HG03521 (cell line): ENCODE data around the gene GLDN.
"Not testable (repeated sequence)": the region's sequence is repeated elsewhere in the genome, so short reads cannot be mapped to it uniquely, and the experiment has no call there.

Source experiments
- ATAC-seq: cut with Tn5 transposase; IDR thresholded peaks from one replicate; pipeline ENCODE4 v1.9.1; 2021; ENCODE audit warnings: mild to moderate bottlenecking, moderate library complexity; ENCODE audit not compliant: unreplicated experiment

Gene GLDN

DNA sequence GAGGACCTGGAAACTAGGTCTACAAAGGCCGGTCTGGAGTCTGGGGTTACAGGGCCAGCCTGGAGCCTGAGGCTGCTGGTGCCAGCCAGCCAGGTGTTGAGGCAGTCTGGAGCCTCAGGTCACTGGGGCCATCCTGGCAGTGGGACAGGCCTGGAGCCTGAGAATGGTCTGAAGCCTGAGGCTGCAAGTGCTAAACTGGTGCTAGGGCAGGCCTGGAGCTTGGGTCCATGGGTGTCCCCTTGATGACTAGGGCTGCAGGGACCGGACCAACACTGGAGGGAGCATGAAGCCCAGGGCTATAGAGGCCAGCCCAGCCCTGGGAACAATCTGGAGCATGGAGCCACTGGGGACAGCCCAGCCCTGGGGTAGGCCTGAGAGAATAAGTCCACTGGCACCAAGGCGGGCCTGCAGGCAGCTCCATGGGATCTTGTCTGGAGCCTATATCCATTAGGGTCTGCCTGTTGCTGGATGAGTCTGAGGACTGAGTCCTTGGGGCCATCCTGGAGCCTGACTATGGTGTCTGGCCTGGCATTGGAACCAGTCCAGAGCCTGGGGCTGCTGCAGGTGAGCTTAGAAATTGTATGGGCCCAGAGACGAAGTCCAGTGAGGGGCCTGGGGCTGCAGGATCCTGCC is 101.9 kb downstream of the GLDN start:
- no peak for ATAC-seq

GRCh38 chr15:51444112-51444511 is 102.7 kb downstream of the GLDN start:
- ATAC-seq: no peak

DNA sequence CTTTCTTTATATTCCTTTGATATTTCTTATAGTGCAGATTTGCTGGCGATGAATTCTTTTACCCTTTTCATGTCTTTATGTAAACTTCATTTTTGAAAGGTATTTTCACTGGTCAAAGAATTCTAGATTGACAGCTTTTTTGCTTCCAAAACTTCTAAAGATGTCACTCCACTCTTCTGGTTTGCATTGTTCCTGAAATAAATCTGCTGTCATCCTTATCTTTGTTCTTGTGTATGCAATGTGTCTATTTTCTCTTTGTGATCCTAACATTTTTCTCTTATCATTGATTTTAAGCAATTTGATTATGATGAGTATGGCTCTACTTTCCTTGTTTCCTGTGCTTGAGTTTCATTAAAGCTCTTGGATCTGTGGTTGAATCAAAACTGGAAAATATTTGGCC is 103.4 kb downstream of the GLDN start:
- ATAC-seq: no peak

- ATAC-seq: not testable (repeated sequence)
These were observed 104.7 kb downstream of the GLDN start for GRCh38 chr15:51446029-51446744.

- no peak for ATAC-seq
These were observed 106.6 kb downstream of the GLDN start for GRCh38 chr15:51447855-51448621.

DNA sequence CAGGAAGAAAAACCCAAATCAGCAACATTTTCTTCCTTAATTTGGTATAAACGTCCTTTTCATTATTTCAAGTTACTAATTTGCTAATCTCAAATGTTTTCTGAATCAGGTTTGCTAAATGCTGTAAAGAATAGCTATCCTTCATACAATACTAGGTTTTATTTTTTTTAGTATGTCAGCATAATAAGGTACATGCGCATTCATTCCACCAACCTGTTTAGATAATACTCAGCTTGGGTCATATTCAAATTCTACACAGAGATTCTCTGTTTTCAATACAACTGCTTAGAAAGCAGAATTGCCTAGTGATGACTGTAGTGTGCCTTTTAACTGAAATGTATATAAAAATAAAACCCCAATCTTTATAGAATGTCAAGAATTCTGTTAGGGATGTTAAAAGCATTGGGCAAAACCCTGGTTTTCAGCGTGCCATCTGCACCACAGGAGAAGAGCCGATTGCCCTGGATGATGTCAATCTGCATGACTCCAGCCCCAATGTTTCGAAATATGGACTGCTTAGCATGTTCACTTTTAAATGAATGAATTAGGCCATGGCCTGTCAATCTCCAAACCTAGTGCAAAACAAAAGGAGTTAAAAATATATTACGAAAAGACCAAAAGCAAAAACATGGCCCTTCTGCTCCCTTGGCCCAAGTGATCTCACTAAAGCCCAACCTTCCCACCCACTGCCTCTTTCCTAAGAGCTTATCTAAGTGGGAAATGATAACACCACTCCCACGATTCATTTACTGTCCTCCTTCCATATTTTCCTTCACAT is 107.4 kb downstream of the GLDN start:
- no peak for ATAC-seq

- ATAC-seq: no peak
These were observed 108.5 kb downstream of the GLDN start for GRCh38 chr15:51450001-51450400.
